H1 (cell line): ENCODE measurements around the gene SLC25A11. TPM values are rescaled to one million over a fixed set of nuclear protein-coding genes. Genes with fewer than 3 reads are reported as not detected.
A peak's percentile ranks its signal among the peaks of the same experiment; 100 is the strongest.

Experiments used
- CBX8 ChIP-seq: fragments of 300-800, 300-1000 bp; sonication (generic); IDR thresholded peaks from 2 replicates; pipeline ENCODE4 v1.7.1; 2016; ENCODE audit warnings: low read depth, low read length, borderline replicate concordance
- CHD7 ChIP-seq: fragments of 300-600 bp; sonication (generic); IDR thresholded peaks from 2 replicates; pipeline ENCODE4 v1.7.1; 2012; ENCODE audit warnings: low read length, moderate library complexity, mild to moderate bottlenecking, inconsistent platforms; ENCODE audit not compliant: insufficient replicate concordance
- FOSL1 ChIP-seq: IDR thresholded peaks from 2 replicates; pipeline ENCODE4 v1.6.1; 2011; ENCODE audit warnings: mild to moderate bottlenecking, low read depth, low read length, moderate library complexity; ENCODE audit not compliant: insufficient read depth
- HDAC2 ChIP-seq, 2 experiments: fragments of 300-600 bp in 1 of 2; sonication (generic) in 1 of 2; IDR thresholded peaks; 2 replicates each; pipeline ENCODE4 v1.6.1; 2011 to 2012; ENCODE audit warnings: low read depth in 2 of 2, low read length in 2 of 2, mild to moderate bottlenecking in 2 of 2, moderate library complexity in 2 of 2, borderline replicate concordance in 1 of 2, inconsistent platforms in 1 of 2
- RBBP5 ChIP-seq: IDR thresholded peaks from 2 replicates; pipeline ENCODE4 v1.7.1; 2012; ENCODE audit warnings: low read depth, mild to moderate bottlenecking, inconsistent platforms, low read length, moderate library complexity, borderline replicate concordance
- SUZ12 ChIP-seq: fragments of 200-600 bp; sonication (generic); IDR thresholded peaks from 2 replicates; pipeline ENCODE4 v1.6.1; 2012; ENCODE audit warnings: mild to moderate bottlenecking, inconsistent platforms, low read length, moderate library complexity, mixed read lengths
- TCF12 ChIP-seq: IDR thresholded peaks from 2 replicates; pipeline ENCODE4 v1.6.1; 2011; ENCODE audit warnings: low read depth, mild to moderate bottlenecking, low read length
- USF2 ChIP-seq: IDR thresholded peaks from 2 replicates; pipeline ENCODE4 v1.6.1; 2011; ENCODE audit warnings: low read length, improper control_type of control experiment
- polyA plus RNA-seq, 7 experiments: library from polyadenylated mRNA; depleted of rRNA in 3 of 7; stranded (reverse) in 5 of 7; unstranded in 2 of 7; fragments of >200 nt in 5 of 7; fragments of 200-250 nt in 2 of 7; gene quantifications; 1 replicate in 5 of 7; 2 replicates in 1 of 7; 4 replicates in 1 of 7; pipeline versions ENCODE4 v1.2.1 to v1.2.3, GENCODE V29; 2011 to 2013; ENCODE audit warnings: missing spikeins in 2 of 7, mixed read lengths in 2 of 7
- total RNA-seq: library from RNA; stranded (reverse); fragmentation: NEBNext Ultra II Directional; extraction: Animal tissue kit (Norgen Biotek cat#: 25700); gene quantifications from 2 replicates; pipeline ENCODE4 v1.2.1, GENCODE V29; 2021

Gene SLC25A11
- total and polyA plus RNA-seq, 2 of the 8 experiments (the other 6 are each of a cell fraction or from before 2014, with no cell fraction given), result 55.9 to 97.0 TPM

GRCh38 chr17:4900231-4901107, 39.4 kb downstream of the SLC25A11 start (continued):
- TF ChIP-seq CHD7 (no peak), SUZ12 (no peak), CBX8 (no peak), RBBP5 (peak; percentile 62; the same call in 1 of the 2 replicates), USF2 (no peak), HDAC2 (IDR thresholded peaks at IDR 0.05; ENCODE audit: borderline replicate concordance in 1 of 2, low read depth in 2 of 2, low read length in 2 of 2) (no peak), TCF12 (no peak), FOSL1 (no peak)
